ENCODE data around the gene HS1BP3. TPM values are rescaled to one million over a fixed set of nuclear protein-coding genes. Genes with fewer than 3 reads are reported as not detected.

Gene HS1BP3
- total RNA-seq, 1 experiment from 2014 or later = 17.1 TPM

GRCh38 chr2:20590704-20591515 is 60.0 kb downstream of the HS1BP3 start:
- no peak overlapping the region for H3K27ac ChIP-seq (ENCODE audit: low read depth, low read length)
- DNase-seq (ENCODE audit: low read depth, low spot score) (no peak), ATAC-seq (no peak)
- RAD21 ChIA-PET (ENCODE audit: low non-redundant PET in 1 of 2, low total read pairs in 2 of 2, uncharacterized antibody in 2 of 2, unreplicated experiment in 2 of 2) = no interaction called here
- H3K4me1 ChIP-seq (ENCODE audit: control insufficient read depth in 1 of 2, insufficient read depth in 2 of 2, low read length in 2 of 2) = peaks cover 20 to 38% of the 10 kb centered on the region in 2 experiments
- H4K20me1 ChIP-seq (ENCODE audit: insufficient read depth) = no peaks in the 10 kb centered on the region
- no peak overlapping the region for H2AFZ ChIP-seq (ENCODE audit: low read depth, low read length, poor library complexity, severe bottlenecking)
- no peak overlapping the region for H3K9ac ChIP-seq (ENCODE audit: low read length)
- no TSS peak for BruUV-seq (replicated peaks)
- intact Hi-C loops (cut with micrococcal nuclease) = no loop called here
- CTCF ChIA-PET = no interaction called here
- no peak for TF ChIP-seq EGR1 (IDR thresholded peaks at IDR 0.05; ENCODE audit: low read depth)
- TF ChIP-seq EZH2phosphoT487 (IDR thresholded peaks at IDR 0.05; ENCODE audit: borderline replicate concordance) = no peak
- no peak for TF ChIP-seq REST (IDR thresholded peaks at IDR 0.05; ENCODE audit: low read depth)
- no peak for TF ChIP-seq POLR2AphosphoS5 (IDR thresholded peaks at IDR 0.05; ENCODE audit: low read depth, low read length)
- no peak for TF ChIP-seq SP1 (IDR thresholded peaks at IDR 0.05; ENCODE audit: low read depth)
- no peak for TF ChIP-seq CBX3 (IDR thresholded peaks at IDR 0.05; ENCODE audit: low read depth)
- no peak for TF ChIP-seq EZH2 (IDR thresholded peaks at IDR 0.05)
- H3K4me2 ChIP-seq (ENCODE audit: low read length) = no peak overlapping the region
- no peaks in the 10 kb centered on the region for H3K9me3 ChIP-seq (ENCODE audit: control insufficient read depth in 1 of 2, insufficient read depth in 1 of 2, low read depth in 1 of 2, low read length in 2 of 2)
- no peaks in the 10 kb centered on the region for H3K79me2 ChIP-seq (ENCODE audit: insufficient read depth, low read length)
- no peaks in the 10 kb centered on the region for H3K9me2 ChIP-seq (ENCODE audit: insufficient read depth)
- no peaks in the 10 kb centered on the region for H3K27me3 ChIP-seq (ENCODE audit: insufficient read depth, low read length)
- H3K36me3 ChIP-seq (ENCODE audit: control insufficient read depth in 1 of 2, insufficient read depth in 2 of 2, low read length in 2 of 2) = no peaks in the 10 kb centered on the region
- POLR2A ChIA-PET = no interaction called here
- H3K4me3 ChIP-seq (replicated peaks in 1 of 2; ENCODE audit: low read depth in 1 of 2, low read length in 2 of 2) = no peak overlapping the region

All from HCT116 (cell line).